Neural progenitor cell (in vitro differentiated cells): Measurements from ENCODE around the gene TRIM25. TPM values are rescaled to one million over a fixed set of nuclear protein-coding genes. Genes with fewer than 3 reads are reported as not detected.

ENCODE experiments used
- DNase-seq: peaks from one replicate; pipeline ENCODE4 v3.0.0-alpha.2; 2016; ENCODE audit warnings: low spot score
- H2AFZ ChIP-seq: fragments of 200-600 bp; sonication (generic); replicated peaks from 2 replicates; pipeline ENCODE4 v1.6.1; 2016; ENCODE audit warnings: antibody characterized with exemption
- H3F3A ChIP-seq: fragments of 200-600 bp; sonication (generic); 2 replicates; pipeline ENCODE4 v1.6.1; 2016; ENCODE audit warnings: antibody characterized with exemption, low read depth
- H3K27ac ChIP-seq: fragments of 200-600 bp; sonication (generic); 2 replicates; pipeline ENCODE4 v1.5.1; 2016; ENCODE audit warnings: mild to moderate bottlenecking
- H3K27me3 ChIP-seq: fragments of 200-600 bp; sonication (generic); 2 replicates; pipeline ENCODE4 v1.6.1; 2016; ENCODE audit warnings: mild to moderate bottlenecking, moderate library complexity
- H3K36me3 ChIP-seq: fragments of 200-600 bp; sonication (generic); 2 replicates; pipeline ENCODE4 v1.5.1; 2016
- H3K4me1 ChIP-seq: fragments of 200-600 bp; sonication (generic); 2 replicates; pipeline ENCODE4 v1.6.1; 2016; ENCODE audit warnings: mixed run types
- H3K4me2 ChIP-seq: fragments of 200-600 bp; sonication (generic); 2 replicates; pipeline ENCODE4 v1.6.1; 2016
- H3K4me3 ChIP-seq: fragments of 200-600 bp; sonication (generic); 2 replicates; pipeline ENCODE4 v1.5.1; 2016
- H3K79me2 ChIP-seq: fragments of 200-600 bp; sonication (generic); 2 replicates; pipeline ENCODE4 v1.6.1; 2016; ENCODE audit warnings: low read depth
- H3K9ac ChIP-seq: fragments of 200-600 bp; sonication (generic); 2 replicates; pipeline ENCODE4 v1.6.1; 2016
- H3K9me3 ChIP-seq: fragments of 200-600 bp; sonication (generic); 2 replicates; pipeline ENCODE4 v1.5.1; 2016; ENCODE audit warnings: low read depth
- H4K20me1 ChIP-seq: fragments of 200-600 bp; sonication (generic); 2 replicates; pipeline ENCODE4 v1.6.1; 2016; ENCODE audit warnings: low read depth
- H3K27ac Mint-ChIP-seq: 3 replicates; pipeline ENCODE4 v1.8.0; 2021; ENCODE audit warnings: mixed read lengths
- H3K27me3 Mint-ChIP-seq: 2 replicates; pipeline ENCODE4 v1.8.0; 2022; ENCODE audit warnings: low read depth, mild to moderate bottlenecking, inconsistent platforms, moderate library complexity, mixed read lengths; ENCODE audit not compliant: insufficient read depth
- H3K36me3 Mint-ChIP-seq: 3 replicates; pipeline ENCODE4 v1.8.0; 2021; ENCODE audit warnings: mixed read lengths
- H3K4me1 Mint-ChIP-seq: 3 replicates; pipeline ENCODE4 v1.8.0; 2021; ENCODE audit warnings: mixed read lengths
- H3K4me3 Mint-ChIP-seq: 3 replicates; pipeline ENCODE4 v1.8.0; 2021; ENCODE audit warnings: mild to moderate bottlenecking, moderate library complexity, mixed read lengths
- H3K9me3 Mint-ChIP-seq: 3 replicates; pipeline ENCODE4 v1.8.0; 2020; ENCODE audit warnings: mixed read lengths
- EZH2 ChIP-seq: fragments of 200-600 bp; sonication (generic); IDR thresholded peaks from 2 replicates; pipeline ENCODE4 v1.6.1; 2017; ENCODE audit warnings: antibody characterized with exemption, mild to moderate bottlenecking, moderate library complexity
- EZH2phosphoT487 ChIP-seq: fragments of 200-600 bp; sonication (generic); IDR thresholded peaks from 2 replicates; pipeline ENCODE4 v1.6.1; 2017; ENCODE audit warnings: antibody characterized with exemption
- total RNA-seq: library from RNA; depleted of rRNA; stranded (reverse); fragments of >200 nt; gene quantifications from 2 replicates; pipeline ENCODE4 v1.2.3, GENCODE V29; 2015; ENCODE audit warnings: low replicate concordance
- TF ChIP-seq, protein P1 (sequence below): fragments of 200-600 bp; sonication (generic); IDR thresholded peaks from 2 replicates; pipeline ENCODE4 v1.5.1; 2017; ENCODE audit warnings: antibody characterized with exemption, mild to moderate bottlenecking

Gene TRIM25
- total RNA-seq, 1 donor from 2014 or later: 7.6 TPM

- Histone ChIP-seq H3K4me3 (no peak overlapping the region), H3K27ac (no peak overlapping the region), H3K79me2 (no peaks in the 10 kb centered on the region), H3K9ac (no peak overlapping the region), H4K20me1 (no peaks in the 10 kb centered on the region), H3K4me1 (no peaks in the 10 kb centered on the region), H2AFZ (no peak overlapping the region), H3K9me3 (no peaks in the 10 kb centered on the region), H3K27me3 (no peaks in the 10 kb centered on the region), H3F3A (no peaks in the 10 kb centered on the region), H3K36me3 (no peaks in the 10 kb centered on the region), H3K4me2 (no peak overlapping the region)
- H3K27me3 Mint-ChIP-seq: no peaks in the 10 kb centered on the region
- TF ChIP-seq EZH2: no peak
- TF ChIP-seq EZH2phosphoT487: no peak
- TF ChIP-seq, protein P1, sequence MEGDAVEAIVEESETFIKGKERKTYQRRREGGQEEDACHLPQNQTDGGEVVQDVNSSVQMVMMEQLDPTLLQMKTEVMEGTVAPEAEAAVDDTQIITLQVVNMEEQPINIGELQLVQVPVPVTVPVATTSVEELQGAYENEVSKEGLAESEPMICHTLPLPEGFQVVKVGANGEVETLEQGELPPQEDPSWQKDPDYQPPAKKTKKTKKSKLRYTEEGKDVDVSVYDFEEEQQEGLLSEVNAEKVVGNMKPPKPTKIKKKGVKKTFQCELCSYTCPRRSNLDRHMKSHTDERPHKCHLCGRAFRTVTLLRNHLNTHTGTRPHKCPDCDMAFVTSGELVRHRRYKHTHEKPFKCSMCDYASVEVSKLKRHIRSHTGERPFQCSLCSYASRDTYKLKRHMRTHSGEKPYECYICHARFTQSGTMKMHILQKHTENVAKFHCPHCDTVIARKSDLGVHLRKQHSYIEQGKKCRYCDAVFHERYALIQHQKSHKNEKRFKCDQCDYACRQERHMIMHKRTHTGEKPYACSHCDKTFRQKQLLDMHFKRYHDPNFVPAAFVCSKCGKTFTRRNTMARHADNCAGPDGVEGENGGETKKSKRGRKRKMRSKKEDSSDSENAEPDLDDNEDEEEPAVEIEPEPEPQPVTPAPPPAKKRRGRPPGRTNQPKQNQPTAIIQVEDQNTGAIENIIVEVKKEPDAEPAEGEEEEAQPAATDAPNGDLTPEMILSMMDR: no peak
- H3K36me3 Mint-ChIP-seq: peaks cover 6% of the 10 kb centered on the region
- no peak for DNase-seq
- no peak overlapping the region for H3K27ac Mint-ChIP-seq
- H3K4me3 Mint-ChIP-seq: no peak overlapping the region
- no peaks in the 10 kb centered on the region for H3K4me1 Mint-ChIP-seq
- no peaks in the 10 kb centered on the region for H3K9me3 Mint-ChIP-seq
Observed at GRCh38 chr17:56851008-56851407, 62.8 kb downstream of the TRIM25 start.

GRCh38 chr17:56850591-56850990, 63.3 kb downstream of the TRIM25 start:
- no peak overlapping the region for H3K4me3 Mint-ChIP-seq
- H3K4me1 ChIP-seq: no peaks in the 10 kb centered on the region
- H3K27ac ChIP-seq: no peak overlapping the region
- H3F3A ChIP-seq: no peaks in the 10 kb centered on the region
- H3K4me2 ChIP-seq: no peak overlapping the region
- no peaks in the 10 kb centered on the region for H4K20me1 ChIP-seq
- no peak for DNase-seq
- H2AFZ ChIP-seq: no peak overlapping the region
- no peaks in the 10 kb centered on the region for H3K27me3 ChIP-seq
- H3K36me3 Mint-ChIP-seq: peaks cover 6% of the 10 kb centered on the region
- no peaks in the 10 kb centered on the region for H3K36me3 ChIP-seq
- TF ChIP-seq EZH2 (no peak), EZH2phosphoT487 (no peak)
- TF ChIP-seq, protein P1: no peak
- H3K9me3 ChIP-seq: no peaks in the 10 kb centered on the region
- H3K27ac Mint-ChIP-seq: no peak overlapping the region
- H3K27me3 Mint-ChIP-seq: no peaks in the 10 kb centered on the region
- H3K4me3 ChIP-seq: no peak overlapping the region
- H3K9me3 Mint-ChIP-seq: no peaks in the 10 kb centered on the region
- H3K79me2 ChIP-seq: no peaks in the 10 kb centered on the region
- no peaks in the 10 kb centered on the region for H3K4me1 Mint-ChIP-seq
- H3K9ac ChIP-seq: no peak overlapping the region

GRCh38 chr17:56849131-56849530, 64.7 kb downstream of the TRIM25 start:
- Mint-ChIP-seq H3K27ac (no peak overlapping the region), H3K27me3 (no peaks in the 10 kb centered on the region), H3K36me3 (peaks cover 6% of the 10 kb centered on the region), H3K4me1 (no peaks in the 10 kb centered on the region), H3K4me3 (no peak overlapping the region), H3K9me3 (no peaks in the 10 kb centered on the region)
- no peak overlapping the region for H3K4me2 ChIP-seq
- H2AFZ ChIP-seq: no peak overlapping the region
- no peaks in the 10 kb centered on the region for H3F3A ChIP-seq
- no peaks in the 10 kb centered on the region for H4K20me1 ChIP-seq
- H3K4me1 ChIP-seq: no peaks in the 10 kb centered on the region
- H3K27ac ChIP-seq: no peak overlapping the region
- DNase-seq: no peak
- H3K27me3 ChIP-seq: no peaks in the 10 kb centered on the region
- no peak overlapping the region for H3K4me3 ChIP-seq
- no peak overlapping the region for H3K9ac ChIP-seq
- no peaks in the 10 kb centered on the region for H3K79me2 ChIP-seq
- TF ChIP-seq, protein P1: no peak
- TF ChIP-seq EZH2phosphoT487 (no peak), EZH2 (no peak)
- no peaks in the 10 kb centered on the region for H3K9me3 ChIP-seq
- H3K36me3 ChIP-seq: no peaks in the 10 kb centered on the region

GRCh38 chr17:56847106-56847505, 66.7 kb downstream of the TRIM25 start:
- TF ChIP-seq EZH2 (no peak), EZH2phosphoT487 (no peak)
- TF ChIP-seq, protein P1: no peak
- H3K27ac Mint-ChIP-seq: no peak overlapping the region
- Histone ChIP-seq H3K79me2 (no peaks in the 10 kb centered on the region), H3K4me2 (no peak overlapping the region), H2AFZ (no peak overlapping the region), H3K36me3 (no peaks in the 10 kb centered on the region), H3K4me1 (no peaks in the 10 kb centered on the region), H3K4me3 (no peak overlapping the region), H3K9me3 (no peaks in the 10 kb centered on the region), H3F3A (peaks cover 3% of the 10 kb centered on the region), H3K9ac (no peak overlapping the region), H3K27me3 (no peaks in the 10 kb centered on the region), H3K27ac (no peak overlapping the region), H4K20me1 (no peaks in the 10 kb centered on the region)
- H3K4me1 Mint-ChIP-seq: no peaks in the 10 kb centered on the region
- no peaks in the 10 kb centered on the region for H3K9me3 Mint-ChIP-seq
- H3K4me3 Mint-ChIP-seq: no peak overlapping the region
- H3K36me3 Mint-ChIP-seq: peaks cover 5% of the 10 kb centered on the region
- no peak for DNase-seq
- no peaks in the 10 kb centered on the region for H3K27me3 Mint-ChIP-seq
